ENCODE data around the gene MRNIP. TPM values are rescaled to one million over a fixed set of nuclear protein-coding genes. Genes with fewer than 3 reads are reported as not detected.

Gene MRNIP
- total RNA-seq, 1 donor from 2014 or later: 13.1 TPM

DNA sequence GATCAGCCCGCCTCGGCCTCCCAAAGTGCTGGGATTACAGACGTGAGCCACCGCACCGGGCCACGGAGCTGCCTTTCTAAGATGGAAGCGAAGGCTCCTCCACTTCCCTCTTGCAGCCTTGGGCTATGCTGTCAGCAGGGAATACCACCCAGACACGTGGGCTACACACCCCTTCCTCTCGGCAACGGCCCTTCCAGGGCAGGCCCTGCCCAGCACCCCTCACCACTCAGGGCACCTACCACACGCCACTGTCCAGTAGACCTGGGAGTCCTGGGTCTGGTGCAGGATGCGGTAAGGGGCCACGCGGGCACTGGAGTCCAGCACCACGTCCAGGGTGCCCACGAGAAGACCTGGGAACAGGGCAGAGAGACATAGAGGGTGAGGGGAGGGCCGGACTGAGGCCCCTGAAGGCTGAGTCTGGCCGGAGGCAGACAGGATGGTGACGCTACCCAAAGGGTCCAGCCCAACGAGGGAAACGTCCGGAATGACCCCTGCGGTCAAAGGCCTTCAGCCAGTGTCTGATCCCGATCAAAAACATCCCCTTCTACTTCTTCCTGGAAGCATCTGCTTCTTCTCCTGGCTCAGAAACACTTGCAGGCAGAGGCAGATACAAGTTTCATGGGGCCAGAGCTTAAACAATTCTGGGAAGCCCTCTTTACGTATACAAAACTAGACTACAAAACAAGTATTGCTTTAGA, 46.0 kb upstream of the MRNIP start:
- H3K4me1 ChIP-seq: peaks cover 22% of the 10 kb centered on the region
- TF ChIP-seq, protein P1, sequence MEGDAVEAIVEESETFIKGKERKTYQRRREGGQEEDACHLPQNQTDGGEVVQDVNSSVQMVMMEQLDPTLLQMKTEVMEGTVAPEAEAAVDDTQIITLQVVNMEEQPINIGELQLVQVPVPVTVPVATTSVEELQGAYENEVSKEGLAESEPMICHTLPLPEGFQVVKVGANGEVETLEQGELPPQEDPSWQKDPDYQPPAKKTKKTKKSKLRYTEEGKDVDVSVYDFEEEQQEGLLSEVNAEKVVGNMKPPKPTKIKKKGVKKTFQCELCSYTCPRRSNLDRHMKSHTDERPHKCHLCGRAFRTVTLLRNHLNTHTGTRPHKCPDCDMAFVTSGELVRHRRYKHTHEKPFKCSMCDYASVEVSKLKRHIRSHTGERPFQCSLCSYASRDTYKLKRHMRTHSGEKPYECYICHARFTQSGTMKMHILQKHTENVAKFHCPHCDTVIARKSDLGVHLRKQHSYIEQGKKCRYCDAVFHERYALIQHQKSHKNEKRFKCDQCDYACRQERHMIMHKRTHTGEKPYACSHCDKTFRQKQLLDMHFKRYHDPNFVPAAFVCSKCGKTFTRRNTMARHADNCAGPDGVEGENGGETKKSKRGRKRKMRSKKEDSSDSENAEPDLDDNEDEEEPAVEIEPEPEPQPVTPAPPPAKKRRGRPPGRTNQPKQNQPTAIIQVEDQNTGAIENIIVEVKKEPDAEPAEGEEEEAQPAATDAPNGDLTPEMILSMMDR (IDR thresholded peaks at IDR 0.05; ENCODE audit: borderline replicate concordance): no peak
- no peak overlapping the region for H3K4me3 ChIP-seq
- intact Hi-C loops (cut with micrococcal nuclease): no loop called here
- no peaks in the 10 kb centered on the region for H3K9me3 ChIP-seq (replicated peaks)
- no peak for DNase-seq
- H3K36me3 ChIP-seq: peaks cover 33% of the 10 kb centered on the region
- H3K27me3 ChIP-seq (ENCODE audit: low read depth): no peaks in the 10 kb centered on the region
- no peak overlapping the region for H3K27ac ChIP-seq (replicated peaks)

DNA sequence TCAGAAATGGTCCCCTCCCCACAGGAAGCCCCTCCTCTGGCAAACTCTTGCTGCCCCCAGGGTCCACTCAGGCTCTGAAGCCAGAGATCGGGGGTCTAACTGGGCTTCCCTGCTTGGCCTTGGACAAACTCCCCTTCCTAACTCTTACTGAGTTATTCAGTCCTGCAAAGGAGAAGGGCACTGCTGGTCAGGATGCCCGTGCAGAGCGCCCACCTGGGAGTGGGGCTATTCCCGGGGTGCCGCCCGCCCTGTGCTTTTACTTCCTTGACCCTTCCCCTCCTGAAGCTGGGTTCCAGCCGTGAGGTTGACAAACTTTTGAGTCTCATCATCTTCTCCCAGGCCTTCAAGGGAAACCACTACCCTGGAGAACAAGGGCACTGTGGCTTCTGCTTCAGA, 44.1 kb upstream of the MRNIP start:
- Histone ChIP-seq H3K4me3 (no peak overlapping the region), H3K4me1 (peaks cover 13% of the 10 kb centered on the region), H3K36me3 (peaks cover 51% of the 10 kb centered on the region), H3K9me3 (replicated peaks) (no peaks in the 10 kb centered on the region), H3K27ac (replicated peaks) (no peak overlapping the region), H3K27me3 (ENCODE audit: low read depth) (no peaks in the 10 kb centered on the region)
- intact Hi-C loops (cut with micrococcal nuclease): no loop called here
- no peak for DNase-seq
- TF ChIP-seq, protein P1 (IDR thresholded peaks at IDR 0.05; ENCODE audit: borderline replicate concordance): no peak

DNA sequence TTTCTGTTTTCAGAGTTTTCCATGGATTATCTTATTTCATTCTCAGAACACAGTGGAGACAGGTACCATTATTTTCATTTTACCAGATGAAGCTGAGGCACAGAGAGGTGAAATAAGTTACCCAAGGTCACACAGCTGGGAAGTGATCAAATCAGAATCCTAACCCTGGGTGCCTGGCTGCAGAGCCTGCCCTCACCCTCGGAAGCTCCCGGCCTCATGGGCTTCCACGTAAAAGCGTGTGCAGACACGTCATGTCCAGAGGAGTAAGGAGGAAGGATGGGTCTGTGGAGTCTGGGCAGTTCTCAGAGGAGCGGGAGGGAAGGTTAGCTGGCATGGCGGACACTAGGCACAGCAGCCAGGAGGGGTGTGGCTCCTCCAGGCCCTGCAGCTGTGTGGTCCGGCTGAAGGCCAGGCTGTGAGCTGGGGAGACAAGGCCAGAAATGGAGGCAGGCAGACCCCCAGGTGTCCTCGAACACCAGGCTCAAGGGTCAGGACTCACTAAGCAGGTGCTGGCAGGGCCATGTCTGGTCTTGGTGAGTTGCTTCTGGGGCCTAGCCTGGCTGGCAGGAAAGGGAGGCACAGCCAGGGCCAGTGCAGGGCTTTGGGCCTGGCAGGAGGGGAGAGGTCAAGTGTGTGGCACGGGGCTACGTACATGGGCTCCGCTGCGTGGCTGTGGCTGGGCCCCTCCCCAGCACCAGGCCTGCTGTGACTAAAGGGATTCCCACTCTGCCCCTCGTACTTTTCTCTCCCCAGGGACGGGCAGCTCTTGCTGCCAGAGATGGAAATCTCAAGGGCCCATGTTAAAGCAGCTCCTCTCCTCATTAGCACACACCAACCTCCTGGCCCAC, 43.5 kb upstream of the MRNIP start:
- H3K27ac ChIP-seq (replicated peaks): no peak overlapping the region
- H3K4me1 ChIP-seq: peaks cover 11% of the 10 kb centered on the region
- no peak overlapping the region for H3K4me3 ChIP-seq
- no peak for DNase-seq
- H3K27me3 ChIP-seq (ENCODE audit: low read depth): no peaks in the 10 kb centered on the region
- peaks cover 58% of the 10 kb centered on the region for H3K36me3 ChIP-seq
- intact Hi-C loops (cut with micrococcal nuclease): no loop called here
- H3K9me3 ChIP-seq (replicated peaks): no peaks in the 10 kb centered on the region
- TF ChIP-seq, protein P1 (IDR thresholded peaks at IDR 0.05; ENCODE audit: borderline replicate concordance): no peak

DNA sequence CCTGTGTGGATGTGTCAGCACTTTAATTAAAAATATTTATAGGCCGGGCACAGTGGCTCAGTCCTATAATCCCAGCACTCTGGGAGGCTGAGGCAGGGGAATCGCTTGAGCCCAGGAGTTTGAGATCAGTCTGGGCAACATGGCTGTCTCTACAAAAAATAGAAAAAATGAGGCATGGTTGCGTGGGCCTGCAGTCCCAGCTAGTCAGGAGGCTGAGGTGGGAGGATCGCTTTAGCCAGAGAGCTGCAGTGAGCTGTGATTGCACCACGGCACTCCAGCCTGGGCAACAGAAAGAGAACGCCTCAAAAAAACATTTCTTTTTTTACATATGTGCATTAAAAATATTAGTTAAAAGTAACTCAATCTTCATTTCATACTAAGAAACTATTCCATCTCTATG, 42.8 kb upstream of the MRNIP start:
- intact Hi-C loops (cut with micrococcal nuclease): no loop called here
- Histone ChIP-seq H3K4me3 (no peak overlapping the region), H3K9me3 (replicated peaks) (no peaks in the 10 kb centered on the region), H3K27ac (replicated peaks) (no peak overlapping the region), H3K4me1 (peaks cover 4% of the 10 kb centered on the region), H3K36me3 (peaks cover 64% of the 10 kb centered on the region), H3K27me3 (ENCODE audit: low read depth) (no peaks in the 10 kb centered on the region)
- DNase-seq: no peak
- TF ChIP-seq, protein P1 (IDR thresholded peaks at IDR 0.05; ENCODE audit: borderline replicate concordance): no peak

DNA sequence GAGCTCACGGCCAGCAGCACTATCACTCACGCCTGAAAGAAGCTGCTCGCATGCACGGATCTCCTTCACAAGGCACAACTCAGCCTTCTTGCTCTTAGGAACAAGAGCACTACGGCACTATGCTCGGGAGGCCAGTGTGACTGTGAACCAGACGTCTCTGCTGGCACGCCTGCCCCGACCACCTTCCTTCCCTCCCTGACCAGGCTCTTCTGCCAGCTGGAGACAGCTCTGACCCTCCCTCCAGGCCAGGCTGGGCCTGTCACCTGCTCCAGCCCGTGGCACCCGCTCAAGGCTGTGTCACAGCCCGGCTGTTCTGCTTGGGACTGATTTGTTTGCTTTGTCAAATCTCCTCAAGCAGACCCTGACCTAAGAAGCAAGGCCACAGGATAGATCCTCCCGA, 42.1 kb upstream of the MRNIP start:
- Histone ChIP-seq H3K27me3 (ENCODE audit: low read depth) (no peaks in the 10 kb centered on the region), H3K36me3 (peaks cover 72% of the 10 kb centered on the region), H3K4me1 (no peaks in the 10 kb centered on the region), H3K9me3 (replicated peaks) (no peaks in the 10 kb centered on the region), H3K4me3 (no peak overlapping the region), H3K27ac (replicated peaks) (no peak overlapping the region)
- TF ChIP-seq, protein P1 (IDR thresholded peaks at IDR 0.05; ENCODE audit: borderline replicate concordance): no peak
- DNase-seq: no peak
- intact Hi-C loops (cut with micrococcal nuclease): no loop called here
